Osteoblast (primary cell): Measurements from ENCODE around the gene SMG1. TPM values are rescaled to one million over a fixed set of nuclear protein-coding genes. Genes with fewer than 3 reads are reported as not detected.

Source experiments
- DNase-seq: peaks from one replicate; pipeline ENCODE4 v3.0.0; 2011; ENCODE audit warnings: low spot score, mixed read lengths; ENCODE audit not compliant: insufficient read length; ENCODE audit errors: missing footprints
- H2AFZ ChIP-seq: 2 replicates; pipeline ENCODE4 v1.6.0; 2011; ENCODE audit warnings: mild to moderate bottlenecking, low read length
- H3K27ac ChIP-seq: 2 replicates; pipeline ENCODE4 v1.5.1; 2011; ENCODE audit warnings: mild to moderate bottlenecking, low read depth, low read length, moderate library complexity
- H3K27me3 ChIP-seq: 2 replicates; pipeline ENCODE4 v1.6.0; 2012; ENCODE audit warnings: mild to moderate bottlenecking, control low read depth, inconsistent platforms, low read length, moderate library complexity; ENCODE audit not compliant: insufficient read depth
- H3K36me3 ChIP-seq: 2 replicates; pipeline ENCODE4 v1.5.1; 2011; ENCODE audit warnings: mild to moderate bottlenecking, low read length, control low read depth, moderate library complexity; ENCODE audit not compliant: insufficient read depth
- H3K4me1 ChIP-seq: 2 replicates; pipeline ENCODE4 v1.5.1; 2011; ENCODE audit warnings: mild to moderate bottlenecking, low read length, control low read depth, moderate library complexity; ENCODE audit not compliant: insufficient read depth
- H3K4me2 ChIP-seq: 2 replicates; pipeline ENCODE4 v1.6.0; 2011; ENCODE audit warnings: mild to moderate bottlenecking, low read length; ENCODE audit not compliant: insufficient read depth
- H3K4me3 ChIP-seq: fragments of 200-600 bp; sonication (generic); 3 replicates; pipeline ENCODE4 v1.5.1; 2012; ENCODE audit warnings: mild to moderate bottlenecking, low read length, inconsistent platforms; ENCODE audit not compliant: insufficient read depth
- H3K79me2 ChIP-seq: 2 replicates; pipeline ENCODE4 v1.6.0; 2012; ENCODE audit warnings: mild to moderate bottlenecking, low read length, control low read depth, inconsistent platforms; ENCODE audit not compliant: insufficient read depth
- H3K9me3 ChIP-seq: 2 replicates; pipeline ENCODE4 v1.5.1; 2011; ENCODE audit warnings: low read depth, low read length, control low read depth
- H4K20me1 ChIP-seq: 2 replicates; pipeline ENCODE4 v1.6.0; 2012; ENCODE audit warnings: mild to moderate bottlenecking, low read length, control low read depth; ENCODE audit not compliant: insufficient read depth
- total RNA-seq: library from RNA; depleted of rRNA; stranded (reverse); fragments of >200 nt; gene quantifications from 2 replicates; pipeline ENCODE4 v1.2.3, GENCODE V29; 2012
- TF ChIP-seq, protein P1 (sequence below): IDR thresholded peaks from 2 replicates; pipeline ENCODE4 v1.5.1; 2011; ENCODE audit warnings: mild to moderate bottlenecking, low read depth, low read length, moderate library complexity; ENCODE audit errors: extremely low read depth

SMG1 gene
- total RNA-seq, 1 donor: 101 TPM

- TF ChIP-seq, protein P1, sequence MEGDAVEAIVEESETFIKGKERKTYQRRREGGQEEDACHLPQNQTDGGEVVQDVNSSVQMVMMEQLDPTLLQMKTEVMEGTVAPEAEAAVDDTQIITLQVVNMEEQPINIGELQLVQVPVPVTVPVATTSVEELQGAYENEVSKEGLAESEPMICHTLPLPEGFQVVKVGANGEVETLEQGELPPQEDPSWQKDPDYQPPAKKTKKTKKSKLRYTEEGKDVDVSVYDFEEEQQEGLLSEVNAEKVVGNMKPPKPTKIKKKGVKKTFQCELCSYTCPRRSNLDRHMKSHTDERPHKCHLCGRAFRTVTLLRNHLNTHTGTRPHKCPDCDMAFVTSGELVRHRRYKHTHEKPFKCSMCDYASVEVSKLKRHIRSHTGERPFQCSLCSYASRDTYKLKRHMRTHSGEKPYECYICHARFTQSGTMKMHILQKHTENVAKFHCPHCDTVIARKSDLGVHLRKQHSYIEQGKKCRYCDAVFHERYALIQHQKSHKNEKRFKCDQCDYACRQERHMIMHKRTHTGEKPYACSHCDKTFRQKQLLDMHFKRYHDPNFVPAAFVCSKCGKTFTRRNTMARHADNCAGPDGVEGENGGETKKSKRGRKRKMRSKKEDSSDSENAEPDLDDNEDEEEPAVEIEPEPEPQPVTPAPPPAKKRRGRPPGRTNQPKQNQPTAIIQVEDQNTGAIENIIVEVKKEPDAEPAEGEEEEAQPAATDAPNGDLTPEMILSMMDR: no peak
- H3K4me1 ChIP-seq: no peaks in the 10 kb centered on the region
- no peak overlapping the region for H3K4me3 ChIP-seq
- H2AFZ ChIP-seq: no peak overlapping the region
- H3K79me2 ChIP-seq: no peaks in the 10 kb centered on the region
- no peaks in the 10 kb centered on the region for H4K20me1 ChIP-seq
- H3K9me3 ChIP-seq: no peaks in the 10 kb centered on the region
- DNase-seq: no peak
- no peak overlapping the region for H3K4me2 ChIP-seq
- peaks cover 3% of the 10 kb centered on the region for H3K27me3 ChIP-seq
- H3K36me3 ChIP-seq: no peaks in the 10 kb centered on the region
- no peak overlapping the region for H3K27ac ChIP-seq
These were observed 17.2 kb upstream of the SMG1 start for GRCh38 chr16:18943414-18943813.

GRCh38 chr16:18942061-18942460, 15.9 kb upstream of the SMG1 start:
- peaks cover 3% of the 10 kb centered on the region for H3K27me3 ChIP-seq
- no peak overlapping the region for H2AFZ ChIP-seq
- no peaks in the 10 kb centered on the region for H3K4me1 ChIP-seq
- H3K4me2 ChIP-seq: no peak overlapping the region
- TF ChIP-seq, protein P1: no peak
- no peaks in the 10 kb centered on the region for H3K9me3 ChIP-seq
- no peak for DNase-seq
- H4K20me1 ChIP-seq: no peaks in the 10 kb centered on the region
- H3K36me3 ChIP-seq: no peaks in the 10 kb centered on the region
- no peak overlapping the region for H3K4me3 ChIP-seq
- H3K79me2 ChIP-seq: no peaks in the 10 kb centered on the region
- H3K27ac ChIP-seq: no peak overlapping the region

- Histone ChIP-seq H2AFZ (no peak overlapping the region), H3K79me2 (no peaks in the 10 kb centered on the region), H3K27ac (no peak overlapping the region), H3K27me3 (peaks cover 7% of the 10 kb centered on the region), H3K4me3 (no peak overlapping the region), H3K4me1 (no peaks in the 10 kb centered on the region), H3K36me3 (no peaks in the 10 kb centered on the region), H4K20me1 (no peaks in the 10 kb centered on the region), H3K4me2 (no peak overlapping the region), H3K9me3 (no peaks in the 10 kb centered on the region)
- TF ChIP-seq, protein P1: no peak
- DNase-seq: no peak
These were observed 15.3 kb upstream of the SMG1 start for GRCh38 chr16:18941471-18941870.

GRCh38 chr16:18938986-18939385, 12.8 kb upstream of the SMG1 start:
- Histone ChIP-seq H3K4me1 (no peaks in the 10 kb centered on the region), H3K79me2 (no peaks in the 10 kb centered on the region), H3K4me2 (no peak overlapping the region), H2AFZ (no peak overlapping the region), H4K20me1 (no peaks in the 10 kb centered on the region), H3K27me3 (peaks cover 7% of the 10 kb centered on the region), H3K9me3 (no peaks in the 10 kb centered on the region), H3K4me3 (no peak overlapping the region), H3K27ac (no peak overlapping the region), H3K36me3 (no peaks in the 10 kb centered on the region)
- TF ChIP-seq, protein P1: no peak
- no peak for DNase-seq
